ENCODE measurements around the gene C8G. TPM values are rescaled to one million over a fixed set of nuclear protein-coding genes. Genes with fewer than 3 reads are reported as not detected.

Gene C8G
- total and polyA plus RNA-seq, 2 of the 8 experiments (the other 6 are each of a cell fraction or from before 2014, with no cell fraction given), result 0.62 to 0.80 TPM

GRCh38 chr9:136983656-136984314 lies 38.7 kb downstream of the C8G start:
- H3K4me1 ChIP-seq (replicated peaks in 1 of 4; ENCODE audit: control insufficient read depth in 3 of 4, insufficient read depth in 4 of 4, low read length in 3 of 4), result peaks cover 0 to 6% (median 4%) of the 10 kb centered on the region in 4 experiments; a peak in 4 of 7 replicates
- H4K8ac ChIP-seq (ENCODE audit: extremely low read depth, insufficient read depth, low read length), result no peak overlapping the region
- H3K4me3 ChIP-seq (ENCODE audit: extremely low read depth in 1 of 4, insufficient read depth in 2 of 4, low read depth in 3 of 4, low read length in 4 of 4), result no peak overlapping the region
- ChIA-PET POLR2A (ENCODE audit: partially characterized antibody) (no interaction called here), CTCF (ENCODE audit: partially characterized antibody) (no interaction called here)
- TF ChIP-seq EP300 (IDR thresholded peaks at IDR 0.05; ENCODE audit: borderline replicate concordance in 1 of 2, low read depth in 2 of 2, low read length in 2 of 2), result no peak
- H3K36me3 ChIP-seq (ENCODE audit: control insufficient read depth in 2 of 4, insufficient read depth in 4 of 4, low read length in 3 of 4), result no peaks in the 10 kb centered on the region
- H3K27ac ChIP-seq (ENCODE audit: low read depth, low read length), result no peak overlapping the region
- H3K14ac ChIP-seq (ENCODE audit: insufficient read length), result no peak overlapping the region
- H3K9ac ChIP-seq (replicated peaks in 1 of 4; ENCODE audit: extremely low read depth in 1 of 4, low read depth in 3 of 4, low read length in 3 of 4), result peak overlapping the region in 1 of 4 experiments; percentile 19; a peak in 1 of 7 replicates
- peak overlapping the region; percentile 85 for H4K91ac ChIP-seq (replicated peaks; ENCODE audit: insufficient read length, low read length)
- DNase-seq (ENCODE audit: low read depth in 1 of 2, low spot score in 2 of 2) (no peak), FAIRE-seq (no peak)
- no peak overlapping the region for H2BK20ac ChIP-seq (ENCODE audit: low read length)
- no peaks in the 10 kb centered on the region for H3K79me1 ChIP-seq (ENCODE audit: low read depth, low read length)
- no peak overlapping the region for H3K23ac ChIP-seq (ENCODE audit: insufficient read length)
- no peak overlapping the region for H3K18ac ChIP-seq (ENCODE audit: extremely low read depth, low read length)
- peaks cover 13% of the 10 kb centered on the region; the same call in 1 of the 2 replicates for H3K23me2 ChIP-seq (ENCODE audit: low read depth, low read length)
- no peak overlapping the region for H3K4me2 ChIP-seq (ENCODE audit: insufficient read depth in 1 of 2, low read depth in 2 of 2, low read length in 2 of 2)
- H2BK15ac ChIP-seq (ENCODE audit: low read length), result 0 out of 2 replicates have a peak overlapping the region, but pooled peaks have one; percentile 20
- H2AK5ac ChIP-seq (ENCODE audit: low read depth, low read length), result peak overlapping the region; percentile 53; the same call in 1 of the 2 replicates
- WGBS, 2 experiments (ENCODE audit: extremely low coverage in 1 of 2, insufficient coverage in 1 of 2, insufficient read length in 1 of 2, insufficient replicate concordance in 2 of 2, low coverage in 1 of 2, low lambda C conversion rate in 2 of 2, missing lambda C conversion rate in 1 of 2), result 84% methylated on average over 11 of the region's 11 CpGs; no CpG with 5 or more reads in 1 of the 2 experiments
- H2BK120ac ChIP-seq (replicated peaks; ENCODE audit: low read depth, low read length), result no peak overlapping the region
- H3K27me3 ChIP-seq (replicated peaks in 1 of 4; ENCODE audit: control insufficient read depth in 3 of 4, extremely low read depth in 1 of 4, insufficient read depth in 3 of 4, low read length in 3 of 4), result peaks cover 13 to 38% (median 35%) of the 10 kb centered on the region in 4 experiments
- no peak overlapping the region for H2AFZ ChIP-seq (ENCODE audit: low read length)
- H2BK5ac ChIP-seq (ENCODE audit: low read depth, low read length), result no peak overlapping the region
- H4K5ac ChIP-seq (ENCODE audit: insufficient read length, low read depth, low read length), result no peak overlapping the region
- no peak overlapping the region for H3K56ac ChIP-seq (replicated peaks; ENCODE audit: insufficient read length, low read depth, low read length)
- no peaks in the 10 kb centered on the region for H3K9me3 ChIP-seq (ENCODE audit: insufficient read depth in 2 of 2, low read depth in 1 of 2, low read length in 1 of 2)
- peak overlapping the region; percentile 12; the same call in 1 of the 2 replicates for H2BK12ac ChIP-seq (ENCODE audit: low read depth, low read length)
- no peak overlapping the region for H3K4ac ChIP-seq (replicated peaks; ENCODE audit: insufficient read length, low read depth, low read length)
- H3K79me2 ChIP-seq (ENCODE audit: control insufficient read depth in 1 of 2, insufficient read depth in 2 of 2, low read length in 2 of 2), result no peaks in the 10 kb centered on the region
- H4K20me1 ChIP-seq (replicated peaks in 1 of 2; ENCODE audit: control insufficient read depth in 1 of 2, insufficient read depth in 2 of 2, low read length in 2 of 2), result peaks cover 0 to 1% of the 10 kb centered on the region in 2 experiments
